SK-N-SH (cell line): ENCODE results near the gene CCDC6. TPM values are rescaled to one million over a fixed set of nuclear protein-coding genes. Genes with fewer than 3 reads are reported as not detected.

Experiments used
- CTCF ChIA-PET: fragments of 300-600, 350-600 bp; formaldehyde crosslinking; extraction: SDS; loops from one replicate; lab custom pipeline; 2021; lab: Yijun Ruan, JAX
- POLR2A ChIA-PET: fragments of 350-600 bp; sonication (Branson Sonifier 250); formaldehyde crosslinking; extraction: SDS; loops from one replicate; lab custom pipeline; 2020; ENCODE audit warnings: antibody characterized with exemption, inconsistent platforms; lab: Yijun Ruan, JAX
- DNase-seq: peaks from one replicate; pipeline ENCODE4 v3.0.0; 2012
- H2AFZ ChIP-seq: fragments of 200-600 bp; sonication (generic); 2 replicates; pipeline ENCODE4 v1.8.1; 2016; ENCODE audit warnings: antibody characterized with exemption, mild to moderate bottlenecking, low read depth
- H3F3A ChIP-seq: fragments of 200-600 bp; sonication (generic); replicated peaks from 2 replicates; pipeline ENCODE3; 2016; ENCODE audit warnings: antibody characterized with exemption, mild to moderate bottlenecking; ENCODE audit not compliant: insufficient read depth
- H3K27ac ChIP-seq, 2 experiments: fragments of 200-500 bp in 1 of 2; fragments of 200-600 bp in 1 of 2; sonication (Bioruptor generic) in 1 of 2; sonication (generic), shearing (Covaris generic) in 1 of 2; 2 replicates each; pipeline versions ENCODE4 v1.5.1 to v1.6.1; 2014 to 2016; ENCODE audit warnings: low read depth in 2 of 2, inconsistent platforms in 1 of 2, low read length in 1 of 2, mild to moderate bottlenecking in 1 of 2, mixed read lengths in 1 of 2
- H3K27me3 ChIP-seq: fragments of 200-600 bp; sonication (generic), shearing (Covaris generic); 2 replicates; pipeline ENCODE4 v1.6.1; 2016; ENCODE audit warnings: mixed run types; ENCODE audit not compliant: insufficient read depth
- H3K36me3 ChIP-seq, 2 experiments: fragments of 200-500 bp in 1 of 2; fragments of 200-600 bp in 1 of 2; sonication (Bioruptor generic) in 1 of 2; sonication (generic) in 1 of 2; replicated peaks in 1 of 2; 2 replicates each; pipeline versions ENCODE3 to v1.5.1; 2014 to 2016; ENCODE audit warnings: low read length in 1 of 2, mild to moderate bottlenecking in 1 of 2; ENCODE audit not compliant: insufficient read depth in 2 of 2, control insufficient read depth in 1 of 2
- H3K4me1 ChIP-seq, 2 experiments: fragments of 200-500 bp in 1 of 2; fragments of 200-600 bp in 1 of 2; sonication (Bioruptor generic) in 1 of 2; sonication (generic), shearing (Covaris generic) in 1 of 2; 2 replicates each; pipeline versions ENCODE4 v1.5.1 to v1.6.1; 2014 to 2016; ENCODE audit warnings: low read depth in 1 of 2, low read length in 1 of 2, mixed run types in 1 of 2; ENCODE audit not compliant: insufficient read depth in 2 of 2, control insufficient read depth in 1 of 2
- H3K4me2 ChIP-seq: fragments of 200-600 bp; sonication (generic), shearing (Covaris generic); 2 replicates; pipeline ENCODE4 v1.6.1; 2017; ENCODE audit warnings: mixed run types
- H3K4me3 ChIP-seq, 2 experiments: fragments of 200-500 bp in 1 of 2; fragments of 200-600 bp in 1 of 2; sonication (Bioruptor generic) in 1 of 2; sonication (generic), shearing (Covaris generic) in 1 of 2; 2 replicates each; pipeline versions ENCODE4 v1.5.1 to v1.8.1; 2014 to 2016; ENCODE audit warnings: low read depth in 2 of 2, inconsistent platforms in 1 of 2, low read length in 1 of 2, mild to moderate bottlenecking in 1 of 2, mixed read lengths in 1 of 2, moderate library complexity in 1 of 2
- H3K79me2 ChIP-seq: fragments of 200-600 bp; sonication (generic); 2 replicates; pipeline ENCODE4 v1.8.1; 2017; ENCODE audit warnings: mild to moderate bottlenecking; ENCODE audit not compliant: insufficient read depth
- H3K9ac ChIP-seq: fragments of 200-600 bp; sonication (generic); 2 replicates; pipeline ENCODE4 v1.6.1; 2017; ENCODE audit warnings: mixed run types
- H3K9me2 ChIP-seq: fragments of 200-600 bp; sonication (generic); 2 replicates; pipeline ENCODE4 v1.6.1; 2017; ENCODE audit warnings: mixed run types
- H3K9me3 ChIP-seq: fragments of 200-600 bp; sonication (generic); 2 replicates; pipeline ENCODE4 v1.6.1; 2017; ENCODE audit warnings: mixed run types, mild to moderate bottlenecking, moderate library complexity
- H4K20me1 ChIP-seq: fragments of 200-600 bp; sonication (generic); 2 replicates; pipeline ENCODE4 v1.6.1; 2017; ENCODE audit warnings: mild to moderate bottlenecking, mixed run types; ENCODE audit not compliant: insufficient read depth
- CHD2 ChIP-seq: fragments of 150-350 bp; IDR thresholded peaks from 2 replicates; pipeline ENCODE4 v1.6.1; 2018; ENCODE audit warnings: low read length; ENCODE audit not compliant: partially characterized antibody
- ELF1 ChIP-seq: IDR thresholded peaks from 2 replicates; pipeline ENCODE4 v1.4.0; 2012
- EZH2phosphoT487 ChIP-seq: fragments of 200-600 bp; sonication (generic); IDR thresholded peaks from 2 replicates; pipeline ENCODE4 v1.6.1; 2017; ENCODE audit warnings: low read depth, mixed run types, mild to moderate bottlenecking, antibody characterized with exemption, moderate library complexity, borderline replicate concordance
- FOSL2 ChIP-seq: IDR thresholded peaks from 2 replicates; pipeline ENCODE4 v1.4.0; 2012; ENCODE audit warnings: low read depth, mild to moderate bottlenecking, moderate library complexity, borderline replicate concordance
- GABPA ChIP-seq: IDR thresholded peaks from 2 replicates; pipeline ENCODE4 v1.4.0; 2012; ENCODE audit warnings: low read depth, mild to moderate bottlenecking
- JUND ChIP-seq: IDR thresholded peaks from 2 replicates; pipeline ENCODE4 v1.4.0; 2012
- MXI1 ChIP-seq: IDR thresholded peaks from 2 replicates; pipeline ENCODE4 v1.6.1; 2012; ENCODE audit warnings: mild to moderate bottlenecking, low read depth, low read length, improper control_type of control experiment
- NFIC ChIP-seq: IDR thresholded peaks from 2 replicates; pipeline ENCODE4 v1.4.0; 2012; ENCODE audit warnings: borderline replicate concordance
- NRF1 ChIP-seq: IDR thresholded peaks from 2 replicates; pipeline ENCODE4 v1.6.1; 2012; ENCODE audit warnings: low read depth, mild to moderate bottlenecking, low read length
- POLR2AphosphoS5 ChIP-seq: IDR thresholded peaks from 2 replicates; pipeline ENCODE4 v1.6.1; 2012; ENCODE audit warnings: low read depth, low read length
- RAD21 ChIP-seq: IDR thresholded peaks from 2 replicates; pipeline ENCODE4 v1.6.1; 2012; ENCODE audit warnings: mild to moderate bottlenecking, low read length
- RCOR1 ChIP-seq: fragments of 150-350 bp; IDR thresholded peaks from 2 replicates; pipeline ENCODE4 v1.6.1; 2017; ENCODE audit warnings: antibody characterized with exemption, low read length
- REST ChIP-seq: IDR thresholded peaks from 2 replicates; pipeline ENCODE4 v1.6.1; 2012; ENCODE audit warnings: mild to moderate bottlenecking, low read depth, low read length, moderate library complexity
- RFX5 ChIP-seq: IDR thresholded peaks from 2 replicates; pipeline ENCODE4 v1.6.1; 2012; ENCODE audit warnings: mild to moderate bottlenecking, improper control_type of control experiment, low read length
- RXRA ChIP-seq: IDR thresholded peaks from 2 replicates; pipeline ENCODE4 v1.4.0; 2012; ENCODE audit warnings: low read depth, mild to moderate bottlenecking, borderline replicate concordance
- SIN3A ChIP-seq: IDR thresholded peaks from 2 replicates; pipeline ENCODE4 v1.6.1; 2012; ENCODE audit warnings: low read depth, mild to moderate bottlenecking, low read length, moderate library complexity, borderline replicate concordance
- TAF1 ChIP-seq: IDR thresholded peaks from 2 replicates; pipeline ENCODE4 v1.6.1; 2012; ENCODE audit warnings: low read depth, mild to moderate bottlenecking, low read length, moderate library complexity, borderline replicate concordance
- TCF12 ChIP-seq: IDR thresholded peaks from 2 replicates; pipeline ENCODE4 v1.4.0; 2012
- TEAD4 ChIP-seq: IDR thresholded peaks from 2 replicates; pipeline ENCODE4 v1.4.0; 2012; ENCODE audit warnings: mild to moderate bottlenecking, borderline replicate concordance; ENCODE audit not compliant: insufficient read depth
- WGBS: methylation state at CpG from one replicate; pipeline ENCODE4 v1.1.6; 2017; ENCODE audit warnings: low lambda C conversion rate; 5-methylcytosine and 5-hydroxymethylcytosine counted together
- polyA plus RNA-seq, 3 experiments: library from polyadenylated mRNA; depleted of rRNA; stranded (reverse); fragments of >200 nt; gene quantifications; 2 replicates each; pipeline ENCODE4 v1.2.3, GENCODE V29; 2012
- TF ChIP-seq, protein P1 (sequence below): fragments of 150-350 bp; IDR thresholded peaks from 2 replicates; pipeline ENCODE4 v1.6.1; 2017; ENCODE audit warnings: antibody characterized with exemption, low read length, low read depth, borderline replicate concordance

CCDC6 gene
- polyA plus RNA-seq, 1 of the 3 experiments (the other 2 are of a cell fraction) = 10.8 TPM

- Histone ChIP-seq H3K36me3 (peaks cover 0 to 10% of the 10 kb centered on the region in 2 experiments), H3K4me3 (no peak overlapping the region), H3K9me2 (no peaks in the 10 kb centered on the region), H3K27me3 (no peaks in the 10 kb centered on the region), H3K4me2 (no peak overlapping the region), H3K79me2 (no peaks in the 10 kb centered on the region), H3K9ac (no peak overlapping the region), H3K4me1 (peaks cover 0 to 3% of the 10 kb centered on the region in 2 experiments; a peak in 1 of 4 replicates), H2AFZ (no peak overlapping the region), H3K9me3 (no peaks in the 10 kb centered on the region), H4K20me1 (no peaks in the 10 kb centered on the region), H3F3A (no peaks in the 10 kb centered on the region), H3K27ac (no peak overlapping the region)
- ChIA-PET CTCF (no interaction called here), POLR2A (no interaction called here)
- DNase-seq = no peak
- 96% methylated on average over 6 of the region's 6 CpGs for WGBS
- TF ChIP-seq REST (no peak), TEAD4 (no peak), FOSL2 (no peak), NFIC (no peak), SIN3A (no peak), NRF1 (no peak)
These were observed 66.8 kb downstream of the CCDC6 start for GRCh38 chr10:59839576-59839975.

DNA sequence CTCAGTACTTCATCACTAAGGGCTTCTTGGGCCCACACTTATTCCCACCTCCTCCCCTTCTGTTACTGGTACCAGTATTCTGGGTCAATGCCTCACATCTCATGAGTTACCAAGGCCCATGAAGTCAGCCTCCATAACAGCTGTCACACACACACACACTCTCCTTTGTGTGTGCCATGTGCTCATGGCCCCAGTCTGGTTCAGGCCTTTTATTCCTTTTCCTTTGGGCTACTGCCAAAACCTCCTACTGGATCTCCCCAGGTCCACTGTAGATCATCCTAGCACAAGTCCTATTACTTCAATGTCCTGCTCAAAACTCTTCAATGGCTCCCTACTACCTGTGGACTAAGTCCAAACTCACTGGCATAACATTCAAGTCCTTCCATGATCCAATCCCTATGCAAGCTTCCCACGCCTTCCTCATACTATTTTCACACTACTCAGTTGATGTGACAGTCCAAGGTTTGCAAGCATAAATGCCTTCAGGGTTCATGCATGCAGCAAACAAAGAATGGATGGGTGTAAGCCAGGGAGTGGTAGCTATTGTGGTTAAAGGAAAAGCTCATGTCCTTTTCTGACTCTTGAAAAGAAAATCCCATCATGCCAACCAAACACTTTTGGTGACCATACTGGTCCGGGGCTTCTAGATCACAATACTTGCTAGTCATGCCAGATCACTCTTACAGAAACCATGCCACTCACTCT lies 68.1 kb downstream of the CCDC6 start:
- peaks cover 0 to 3% of the 10 kb centered on the region in 2 experiments for H3K36me3 ChIP-seq
- no peak overlapping the region for H3K4me2 ChIP-seq
- H3K27ac ChIP-seq = no peak overlapping the region
- no peak for DNase-seq
- no peak overlapping the region for H3K4me3 ChIP-seq
- H3K9me3 ChIP-seq = no peaks in the 10 kb centered on the region
- TF ChIP-seq RCOR1 = no peak
- TF ChIP-seq RXRA = no peak
- no peak for TF ChIP-seq GABPA
- TF ChIP-seq EZH2phosphoT487 = no peak
- TF ChIP-seq MXI1 = no peak
- TF ChIP-seq, protein P1, sequence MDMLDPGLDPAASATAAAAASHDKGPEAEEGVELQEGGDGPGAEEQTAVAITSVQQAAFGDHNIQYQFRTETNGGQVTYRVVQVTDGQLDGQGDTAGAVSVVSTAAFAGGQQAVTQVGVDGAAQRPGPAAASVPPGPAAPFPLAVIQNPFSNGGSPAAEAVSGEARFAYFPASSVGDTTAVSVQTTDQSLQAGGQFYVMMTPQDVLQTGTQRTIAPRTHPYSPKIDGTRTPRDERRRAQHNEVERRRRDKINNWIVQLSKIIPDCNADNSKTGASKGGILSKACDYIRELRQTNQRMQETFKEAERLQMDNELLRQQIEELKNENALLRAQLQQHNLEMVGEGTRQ = no peak
- no peak for TF ChIP-seq JUND
- no peak for TF ChIP-seq ELF1
- no peak for TF ChIP-seq NRF1
- TF ChIP-seq TEAD4 = no peak
- TF ChIP-seq TCF12 = no peak
- TF ChIP-seq RFX5 = no peak
- TF ChIP-seq CHD2 = no peak
- TF ChIP-seq TAF1 = no peak
- no peak for TF ChIP-seq RAD21
- TF ChIP-seq POLR2AphosphoS5 = no peak
- peaks cover 0 to 3% of the 10 kb centered on the region in 2 experiments; a peak in 1 of 4 replicates for H3K4me1 ChIP-seq
- ChIA-PET CTCF (interaction anchor here (0.6 to 1.5 kb wide), 3 partner anchors 11 to 68 kb away, joined by 3 to 5 read pairs (median 3); partner anchors contain the start of gene CCDC6), POLR2A (no interaction called here)
- H2AFZ ChIP-seq = no peak overlapping the region
- no peaks in the 10 kb centered on the region for H3K27me3 ChIP-seq
- no peaks in the 10 kb centered on the region for H3F3A ChIP-seq
- no peak overlapping the region for H3K9ac ChIP-seq
- no peaks in the 10 kb centered on the region for H4K20me1 ChIP-seq
- no peaks in the 10 kb centered on the region for H3K79me2 ChIP-seq
- WGBS = 95% methylated on average over 2 of the region's 2 CpGs
- H3K9me2 ChIP-seq = no peaks in the 10 kb centered on the region
